HK-2 (cell line): ENCODE results near the gene DKK3.

ENCODE experiments used
- DNase-seq: peaks from one replicate; pipeline ENCODE4 v3.0.0-alpha.2; 2018; ENCODE audit not compliant: unreplicated experiment

DKK3 gene

DNA sequence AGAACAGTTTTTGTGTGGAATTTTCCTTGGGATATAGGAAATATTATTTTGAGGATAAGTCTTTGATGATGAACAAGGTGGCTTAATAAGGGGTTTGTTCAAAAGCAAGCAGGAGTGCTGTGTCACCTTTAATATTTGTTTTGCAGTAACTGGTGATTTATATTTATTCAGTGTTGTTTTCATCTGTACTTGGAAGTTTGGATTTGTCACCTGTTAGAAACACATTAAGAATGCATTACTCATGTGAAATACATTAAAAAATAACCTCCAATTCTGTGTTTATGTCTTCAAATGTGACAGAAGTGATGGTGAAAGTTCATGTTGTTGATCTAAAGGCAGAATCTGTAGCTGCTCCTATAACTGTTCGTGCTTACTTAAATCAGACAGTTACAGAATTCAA, 70.5 kb downstream of the DKK3 start:
- no peak for DNase-seq

DNA sequence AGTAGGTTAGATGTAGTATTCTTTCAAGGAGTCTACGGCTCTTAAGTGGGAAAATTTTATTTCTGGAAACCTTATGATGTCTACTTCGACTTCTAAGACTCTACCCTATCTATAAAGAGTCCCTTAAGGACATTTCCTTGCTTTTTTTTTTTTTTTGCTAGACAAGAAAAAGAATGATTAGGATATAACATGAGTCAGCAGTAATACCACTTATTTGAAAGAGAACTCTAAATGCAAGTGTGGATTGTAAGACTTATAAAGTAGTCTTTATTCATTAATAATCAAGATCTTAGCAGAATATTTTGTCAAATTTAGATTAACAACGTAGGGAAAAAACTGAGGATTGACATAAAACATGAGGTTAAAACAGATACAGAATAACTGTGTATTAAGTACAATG, 71.0 kb downstream of the DKK3 start:
- DNase-seq, result no peak

DNA sequence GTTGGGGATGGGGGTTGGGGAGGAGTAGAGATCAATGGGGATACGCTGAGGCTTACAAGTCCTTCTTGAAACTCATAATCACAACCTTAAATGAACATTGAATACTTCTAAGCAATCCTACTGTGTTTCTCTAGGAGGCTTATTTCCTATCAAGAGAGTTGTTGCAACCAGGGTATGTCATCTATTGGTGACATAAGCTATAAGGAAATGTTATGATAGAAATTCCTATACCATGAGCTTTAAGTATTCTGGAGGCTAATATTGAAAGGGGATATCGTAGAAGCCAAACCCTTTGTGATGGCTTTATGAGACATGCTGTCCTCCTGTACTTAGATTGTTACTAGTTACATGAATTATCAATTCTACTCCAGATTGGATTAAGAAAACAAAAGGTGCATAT, 72.9 kb downstream of the DKK3 start:
- no peak for DNase-seq

DNA sequence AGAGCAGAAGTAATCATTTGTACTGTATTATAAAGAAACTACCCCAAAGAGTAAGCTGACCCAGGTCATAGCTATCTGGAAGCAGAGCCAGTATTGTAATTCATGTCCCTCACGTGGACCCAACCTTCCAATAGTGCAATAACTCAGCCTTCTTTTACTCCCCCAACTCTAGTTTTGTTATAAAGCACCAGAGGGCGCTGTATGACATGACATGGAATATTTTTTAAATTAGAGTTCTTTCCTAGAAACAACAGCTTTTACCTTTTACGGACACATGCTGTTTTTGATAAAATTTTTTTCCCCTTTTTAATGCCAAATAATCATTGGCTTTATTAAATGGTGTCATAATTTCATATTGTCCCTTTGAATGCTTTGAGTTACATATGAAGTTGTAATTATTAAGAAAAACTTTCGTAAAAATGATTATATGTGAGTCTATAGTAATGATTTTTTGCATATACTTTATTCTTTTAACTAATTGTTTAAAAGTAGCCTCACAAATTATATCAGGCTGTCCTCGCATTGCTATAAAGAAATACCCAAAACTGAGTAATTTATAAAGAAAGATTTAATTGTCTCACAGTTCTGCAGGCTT, 76.9 kb downstream of the DKK3 start:
- no peak for DNase-seq

DNA sequence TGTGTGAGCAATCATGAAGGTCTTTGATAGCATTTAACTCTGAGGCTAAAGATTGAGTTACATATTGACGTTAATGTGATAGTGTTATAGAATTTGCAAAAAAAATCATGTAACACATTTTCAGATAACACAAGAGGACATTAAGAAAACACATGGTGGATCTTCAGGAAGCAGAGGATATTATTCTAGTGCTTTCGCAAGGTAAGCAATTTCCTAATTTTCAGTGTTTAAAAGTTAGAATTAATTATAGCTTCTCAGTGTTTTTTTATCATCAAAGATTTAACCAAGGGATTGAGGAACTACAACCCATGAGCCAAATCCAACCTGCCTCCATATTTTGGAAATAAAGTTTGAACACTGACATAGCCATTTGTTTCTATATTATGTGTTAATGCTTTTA, 78.5 kb downstream of the DKK3 start:
- DNase-seq, result no peak

DNA sequence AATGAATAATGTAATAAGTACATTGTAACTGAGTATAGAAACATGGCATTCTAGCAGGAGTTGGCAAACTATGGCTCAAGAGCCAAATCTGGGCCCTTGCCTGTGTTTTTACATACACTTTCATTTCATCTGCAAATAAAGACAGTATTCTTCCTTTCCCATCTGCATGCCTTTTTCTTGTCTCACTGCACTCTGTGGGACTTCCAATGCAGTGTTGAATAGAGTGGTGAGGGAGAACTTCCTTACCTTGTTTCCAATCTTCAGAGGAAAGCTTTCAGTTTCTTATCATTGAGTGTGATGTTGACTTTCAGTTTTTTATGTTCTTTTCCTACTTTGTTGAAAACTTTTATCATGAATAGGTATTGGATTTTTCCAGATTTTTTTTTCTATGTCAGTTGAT, 84.6 kb downstream of the DKK3 start:
- DNase-seq, result no peak

DNA sequence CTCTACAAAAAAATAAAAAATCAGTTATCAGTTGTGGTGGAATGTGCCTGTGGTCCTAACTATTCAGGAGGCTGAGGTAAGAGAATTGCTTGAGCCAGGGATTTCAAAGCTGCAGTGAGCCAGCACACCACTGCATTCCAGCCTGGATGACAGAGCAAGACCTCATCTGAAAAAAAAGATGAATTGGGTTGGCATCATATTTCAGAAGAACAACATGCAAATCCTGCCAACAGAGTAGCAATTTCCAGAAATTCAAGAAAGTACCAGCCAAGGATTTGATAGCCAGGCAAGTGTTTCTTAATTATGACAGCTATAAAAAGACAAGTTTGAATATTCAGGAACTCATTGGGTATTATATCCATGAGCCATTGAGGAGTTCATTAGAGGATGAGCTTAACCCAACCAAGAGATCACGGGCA, 91.4 kb downstream of the DKK3 start:
- no peak for DNase-seq

DNA sequence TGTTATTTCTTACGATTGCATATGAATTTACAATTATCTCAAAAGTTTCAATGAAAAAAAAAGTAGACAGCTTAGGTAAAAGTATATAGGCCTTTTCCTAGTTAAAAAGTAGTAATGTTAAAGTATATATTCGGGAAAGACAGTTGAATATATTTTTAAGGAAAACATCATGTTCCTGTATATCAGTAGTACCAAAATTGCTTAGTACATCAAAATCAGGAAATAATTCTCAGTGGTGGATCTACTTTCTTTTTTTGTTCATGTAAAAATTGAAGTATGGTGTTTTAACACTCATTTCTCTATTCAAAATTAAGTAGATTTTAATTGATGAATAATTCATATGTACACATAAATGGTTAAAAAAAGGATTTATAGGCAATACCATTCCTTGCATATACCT, 92.8 kb downstream of the DKK3 start:
- DNase-seq, result no peak

DNA sequence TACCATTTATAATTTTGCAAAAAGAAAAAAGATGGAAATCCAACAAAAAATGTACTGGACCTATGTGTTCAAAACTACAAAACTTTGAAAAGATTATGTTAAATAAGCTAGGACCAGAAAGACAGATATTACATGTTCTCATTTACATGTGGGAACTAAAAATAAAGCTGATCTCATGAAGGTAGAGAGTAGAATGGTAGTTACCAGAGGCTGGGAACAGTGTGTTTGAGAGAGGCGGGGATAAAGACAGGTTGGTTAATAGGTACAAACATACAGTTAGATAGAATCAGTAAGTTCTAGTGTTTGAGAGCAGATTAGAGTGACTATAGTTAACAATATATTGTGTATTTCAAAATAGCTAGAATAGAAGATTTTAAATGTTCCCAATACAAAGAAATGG, 95.0 kb downstream of the DKK3 start:
- DNase-seq, result no peak
